BJ (cell line): ENCODE results near the gene TNNC1. TPM values are rescaled to one million over a fixed set of nuclear protein-coding genes. Genes with fewer than 3 reads are reported as not detected.

Source experiments
- CTCF ChIA-PET: fragments of 350-600 bp; formaldehyde crosslinking; extraction: SDS; loops from one replicate; lab custom pipeline; 2021; ENCODE audit warnings: antibody characterized with exemption, inconsistent platforms; lab: Yijun Ruan, JAX
- POLR2A ChIA-PET: fragments of 300-600 bp; sonication (Branson Sonifier 250); formaldehyde crosslinking; extraction: SDS; loops from one replicate; lab custom pipeline; 2021; ENCODE audit warnings: antibody characterized with exemption; lab: Charles Lee
- DNase-seq: peaks from one replicate; pipeline ENCODE4 v3.0.0-alpha.2; 2011; ENCODE audit warnings: low read depth
- H3K27me3 ChIP-seq: 2 replicates; pipeline ENCODE4 v1.6.0; 2011; ENCODE audit warnings: low read length; ENCODE audit not compliant: control insufficient read depth, insufficient read depth
- H3K36me3 ChIP-seq: 2 replicates; pipeline ENCODE4 v1.5.1; 2011; ENCODE audit warnings: low read length; ENCODE audit not compliant: control insufficient read depth, insufficient read depth
- H3K4me3 ChIP-seq: 2 replicates; pipeline ENCODE4 v1.5.1; 2011; ENCODE audit warnings: low read depth, mild to moderate bottlenecking, control low read depth, low read length
- polyA plus RNA-seq: library from polyadenylated mRNA; depleted of rRNA; stranded (reverse); fragments of >200 nt; gene quantifications from 2 replicates; pipeline ENCODE4 v1.2.3, GENCODE V29; 2011
- TF ChIP-seq, protein P1 (sequence below): IDR thresholded peaks from 2 replicates; pipeline ENCODE4 v1.5.1; 2011; ENCODE audit warnings: low read depth, mild to moderate bottlenecking, control low read depth, inconsistent platforms, low read length, moderate library complexity; ENCODE audit not compliant: insufficient read depth

Gene TNNC1
- polyA plus RNA-seq, 1 experiment, result 1.7 TPM

DNA sequence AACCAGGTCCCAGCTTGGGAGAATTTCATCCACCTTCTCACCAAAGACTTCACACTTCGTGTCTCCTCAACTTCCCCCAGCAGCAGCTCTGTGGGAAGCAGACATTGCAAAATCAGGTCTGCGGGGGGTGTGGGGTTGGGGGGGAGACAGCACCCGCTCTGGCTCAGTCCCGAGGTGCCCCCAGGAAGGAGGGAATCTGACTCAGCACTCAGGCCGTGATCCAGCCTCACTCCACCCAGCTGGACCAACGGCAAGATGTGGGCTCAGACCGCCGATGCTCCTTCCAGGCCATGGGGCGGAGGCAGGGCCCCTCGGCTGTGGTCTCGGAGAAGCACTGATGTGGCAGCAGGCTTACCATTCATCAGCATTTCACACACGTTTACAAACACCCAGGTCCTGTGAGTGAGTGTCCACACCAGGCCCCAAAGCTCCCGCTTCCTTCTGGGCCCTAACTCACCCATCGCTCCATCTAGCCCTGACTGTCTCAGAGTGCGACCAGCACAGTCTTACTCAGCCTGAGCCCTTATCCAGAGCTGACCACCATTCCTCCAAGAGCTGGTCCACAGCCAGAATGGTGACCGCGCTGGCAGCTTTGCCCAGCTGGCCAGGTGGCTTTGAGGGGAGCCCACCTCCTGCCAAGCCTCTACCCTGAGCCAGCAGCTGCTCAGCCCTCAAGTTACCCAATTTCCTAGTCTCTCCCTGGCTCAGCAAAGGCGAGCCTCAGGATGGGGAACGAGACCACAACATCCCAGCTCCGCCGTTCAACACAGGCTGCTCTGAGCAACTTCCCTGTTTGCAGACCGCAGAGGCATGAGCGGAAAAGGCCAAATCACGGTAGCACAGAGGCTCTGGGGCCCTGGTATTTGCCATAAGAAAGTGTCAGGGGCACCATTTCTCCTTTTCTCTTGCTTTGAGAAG, 44.6 kb upstream of the TNNC1 start:
- no peaks in the 10 kb centered on the region for H3K27me3 ChIP-seq
- CTCF ChIA-PET, result interaction anchor here (0.9 kb wide), 1 partner anchor 16 kb away, joined by 3 read pairs; no protein-coding TSS in a partner anchor
- TF ChIP-seq, protein P1, sequence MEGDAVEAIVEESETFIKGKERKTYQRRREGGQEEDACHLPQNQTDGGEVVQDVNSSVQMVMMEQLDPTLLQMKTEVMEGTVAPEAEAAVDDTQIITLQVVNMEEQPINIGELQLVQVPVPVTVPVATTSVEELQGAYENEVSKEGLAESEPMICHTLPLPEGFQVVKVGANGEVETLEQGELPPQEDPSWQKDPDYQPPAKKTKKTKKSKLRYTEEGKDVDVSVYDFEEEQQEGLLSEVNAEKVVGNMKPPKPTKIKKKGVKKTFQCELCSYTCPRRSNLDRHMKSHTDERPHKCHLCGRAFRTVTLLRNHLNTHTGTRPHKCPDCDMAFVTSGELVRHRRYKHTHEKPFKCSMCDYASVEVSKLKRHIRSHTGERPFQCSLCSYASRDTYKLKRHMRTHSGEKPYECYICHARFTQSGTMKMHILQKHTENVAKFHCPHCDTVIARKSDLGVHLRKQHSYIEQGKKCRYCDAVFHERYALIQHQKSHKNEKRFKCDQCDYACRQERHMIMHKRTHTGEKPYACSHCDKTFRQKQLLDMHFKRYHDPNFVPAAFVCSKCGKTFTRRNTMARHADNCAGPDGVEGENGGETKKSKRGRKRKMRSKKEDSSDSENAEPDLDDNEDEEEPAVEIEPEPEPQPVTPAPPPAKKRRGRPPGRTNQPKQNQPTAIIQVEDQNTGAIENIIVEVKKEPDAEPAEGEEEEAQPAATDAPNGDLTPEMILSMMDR, result no peak
- no peak overlapping the region for H3K4me3 ChIP-seq
- H3K36me3 ChIP-seq, result peaks cover 4% of the 10 kb centered on the region; the same call in 1 of the 2 replicates
- POLR2A ChIA-PET, result interaction anchor here (0.5 kb wide), 1 partner anchor 37 kb away, joined by 6 read pairs; no protein-coding TSS in a partner anchor
- DNase-seq, result peak; percentile 14

DNA sequence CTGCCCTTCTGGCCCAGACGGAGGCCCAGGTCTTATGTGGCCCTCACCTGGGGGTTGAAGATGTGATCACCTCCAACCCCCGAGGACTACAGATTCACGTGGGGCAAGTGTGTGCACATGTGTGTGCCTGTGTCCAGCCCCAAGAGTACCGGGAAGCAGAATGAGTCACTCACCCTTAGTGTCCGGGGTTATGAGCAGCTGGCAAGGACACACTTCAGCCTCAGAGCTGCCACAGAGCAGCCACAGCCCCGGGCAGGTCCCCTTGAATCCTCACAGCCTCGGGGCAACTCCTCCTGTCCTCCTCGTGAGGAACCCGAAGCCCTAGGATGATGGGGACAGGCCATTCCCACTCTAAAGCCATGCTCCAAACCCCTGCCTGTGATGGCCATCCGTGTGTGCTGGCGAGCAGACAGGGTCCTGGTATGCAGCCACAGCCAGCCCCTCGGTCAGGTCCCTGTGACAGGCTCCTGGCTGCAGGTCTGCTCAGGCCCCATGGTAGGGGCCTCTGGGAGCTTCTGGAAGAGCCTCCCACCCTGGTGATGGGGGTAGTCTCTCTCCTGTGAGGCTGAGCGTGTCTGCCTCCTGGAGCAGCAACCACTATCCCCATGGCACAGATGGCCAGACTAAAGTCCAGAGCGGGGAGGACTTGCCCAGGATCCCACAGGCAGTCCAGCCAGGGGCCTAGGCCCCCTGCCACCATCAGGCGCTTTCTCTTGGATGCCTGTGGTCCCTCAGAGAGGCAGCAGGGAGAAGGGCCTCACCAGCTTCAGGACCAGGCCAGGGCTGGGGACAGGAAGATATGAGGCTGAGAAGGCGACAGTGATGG, 42.1 kb upstream of the TNNC1 start:
- Histone ChIP-seq H3K27me3 (no peaks in the 10 kb centered on the region), H3K36me3 (peaks cover 25% of the 10 kb centered on the region), H3K4me3 (no peak overlapping the region)
- DNase-seq, result no peak
- ChIA-PET CTCF (interaction anchor here (1.2 kb wide), 1 partner anchor 16 kb away, joined by 4 read pairs; no protein-coding TSS in a partner anchor), POLR2A (no interaction called here)
- TF ChIP-seq, protein P1, result no peak

DNA sequence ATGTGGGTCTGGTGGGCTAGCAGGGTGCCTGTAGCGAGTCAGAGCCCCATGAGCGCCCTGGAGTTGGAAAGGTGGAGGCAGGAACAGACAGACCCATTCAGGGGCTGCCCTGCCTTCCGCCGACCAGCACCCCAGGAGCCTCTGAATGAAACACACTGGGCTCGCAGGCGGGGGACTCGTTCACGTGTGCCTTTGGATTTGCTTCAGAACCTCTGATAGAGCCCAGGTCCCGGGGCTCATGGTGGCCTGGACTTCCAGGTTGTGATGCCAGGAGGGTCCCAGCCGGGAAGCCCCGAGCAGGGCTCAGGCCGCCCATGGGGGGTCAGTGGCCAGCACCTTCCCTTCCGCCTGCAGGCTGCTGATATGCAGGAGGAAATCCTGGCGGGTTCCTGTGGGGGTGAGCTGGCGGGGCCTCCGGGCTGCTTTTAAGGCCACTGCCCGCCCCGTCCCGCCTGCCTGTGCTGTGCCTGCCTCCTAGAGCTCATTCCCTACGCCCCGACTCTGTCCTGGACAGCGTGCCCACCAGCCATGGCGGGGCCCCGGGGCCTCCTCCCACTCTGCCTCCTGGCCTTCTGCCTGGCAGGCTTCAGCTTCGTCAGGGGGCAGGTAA, 41.1 kb upstream of the TNNC1 start, which contains the start of gene STAB1:
TSS of gene STAB1 (plus strand) at position 453 of the 610 bp plus-strand sequence. CDS start at position 529, 76 bp downstream.
- no peak within 1 kb of the TSS for H3K4me3 ChIP-seq
- H3K27me3 ChIP-seq, result no peaks in the 10 kb centered on the region
- ChIA-PET CTCF (interaction anchor here (1.0 kb wide), 1 partner anchor 67 kb away, joined by 3 read pairs; no protein-coding TSS in a partner anchor), POLR2A (no interaction called here)
- DNase-seq, result no peak
- TF ChIP-seq, protein P1, result no peak
- H3K36me3 ChIP-seq, result peaks cover 34% of the 10 kb centered on the region

DNA sequence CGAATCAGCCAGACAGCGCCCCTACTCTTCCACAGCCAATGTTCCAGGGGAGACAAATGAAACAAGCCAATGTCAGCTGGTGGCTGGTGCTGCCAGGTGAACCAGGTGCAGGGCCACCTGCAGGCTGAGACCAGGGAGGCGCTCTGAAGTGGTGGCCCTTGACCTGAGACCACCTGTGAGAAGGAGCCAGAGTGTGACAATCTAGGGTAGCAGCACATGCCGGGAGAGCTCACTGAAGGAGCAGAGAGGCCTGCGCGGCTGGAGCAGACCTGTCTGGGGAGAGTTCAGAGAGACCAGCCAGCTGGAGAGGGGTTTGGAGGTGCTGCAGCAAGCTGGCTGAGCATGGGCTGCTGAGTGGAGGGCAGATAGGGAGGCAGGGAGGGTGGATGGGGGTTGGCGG, 40.6 kb upstream of the TNNC1 start:
- no peak for DNase-seq
- TF ChIP-seq, protein P1, result no peak
- H3K4me3 ChIP-seq, result no peak overlapping the region
- ChIA-PET POLR2A (no interaction called here), CTCF (interaction anchor here (1.0 kb wide), 1 partner anchor 66 kb away, joined by 3 read pairs; no protein-coding TSS in a partner anchor)
- no peaks in the 10 kb centered on the region for H3K27me3 ChIP-seq
- H3K36me3 ChIP-seq, result peaks cover 40% of the 10 kb centered on the region
